SK-N-SH (cell line): ENCODE data around the gene AIMP1.

Experiments used
- CTCF ChIP-seq: fragments of 200-600 bp; sonication (generic); IDR thresholded peaks from 2 replicates; pipeline ENCODE4 v1.6.1; 2017; ENCODE audit warnings: antibody characterized with exemption, mild to moderate bottlenecking, moderate library complexity
- EP300 ChIP-seq, 2 experiments: IDR thresholded peaks; 2 replicates each; pipeline versions ENCODE4 v1.4.0 to v1.6.1; 2012; ENCODE audit warnings: borderline replicate concordance in 1 of 2, low read depth in 1 of 2, low read length in 1 of 2
- YY1 ChIP-seq: IDR thresholded peaks from 2 replicates; pipeline ENCODE4 v1.4.0; 2012; ENCODE audit warnings: low read depth, mild to moderate bottlenecking

- TF ChIP-seq YY1, result no peak
- TF ChIP-seq EP300 (IDR thresholded peaks at IDR 0.05; ENCODE audit: borderline replicate concordance in 1 of 2, low read depth in 1 of 2, low read length in 1 of 2), result no peak
- TF ChIP-seq CTCF, result no peak
Observed at GRCh38 chr4:106287353-106287969, 28.9 kb upstream of the AIMP1 start.
